NCI-H187 (cell line): ENCODE results near the gene RBPJ.
A peak's percentile ranks its signal among the peaks of the same experiment; 100 is the strongest.
"Not testable (repeated sequence)": the region's sequence is repeated elsewhere in the genome, so short reads cannot be mapped to it uniquely, and the experiment has no call there.

Experiments used
- DNase-seq, 2 experiments: peaks; one replicate each; lab custom pipeline; 2025; lab: John Stamatoyannopoulos, UW

The RBPJ gene

DNA sequence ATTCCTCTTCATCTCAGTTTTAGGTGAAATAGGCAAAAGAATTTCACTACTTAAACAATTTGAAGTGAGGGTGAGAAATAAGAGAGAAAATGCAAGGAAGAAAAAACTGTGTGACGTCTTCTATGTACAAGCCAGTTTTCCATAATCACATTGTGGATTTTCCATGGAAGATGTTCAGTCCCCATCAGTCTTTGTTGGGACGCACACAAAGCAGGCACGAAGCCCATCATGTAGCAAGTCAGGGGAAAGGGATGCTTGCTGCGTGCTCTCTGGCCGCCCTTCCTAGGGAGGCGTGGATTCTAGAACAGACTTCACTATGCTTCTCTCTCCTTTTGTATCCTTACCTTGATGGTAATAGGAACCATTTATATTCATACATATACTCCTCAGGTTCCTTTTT, 54.7 kb downstream of the RBPJ start:
- no peak for DNase-seq

- DNase-seq, result no peak
Observed at GRCh38 chr4:26377328-26378311, 56.8 kb downstream of the RBPJ start.

DNA sequence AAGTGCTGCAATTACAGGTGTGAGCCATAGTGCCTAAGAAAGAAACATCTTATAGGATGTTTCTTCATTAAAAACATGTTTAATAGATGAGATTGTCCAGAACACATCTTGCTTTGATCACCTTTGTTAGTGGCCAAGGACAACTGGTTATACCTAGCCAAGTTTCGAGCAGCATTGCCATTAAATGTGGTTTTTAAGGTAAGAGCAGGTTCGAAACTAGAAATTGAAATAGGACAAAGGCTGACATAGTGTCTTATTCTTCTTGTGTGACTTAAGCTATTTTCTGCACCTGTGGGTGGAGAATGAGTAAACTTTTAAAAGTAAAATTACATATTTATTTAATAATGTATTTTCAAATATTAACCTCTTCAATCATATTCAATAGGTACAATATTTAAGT, 59.0 kb downstream of the RBPJ start:
- DNase-seq, result no peak

DNA sequence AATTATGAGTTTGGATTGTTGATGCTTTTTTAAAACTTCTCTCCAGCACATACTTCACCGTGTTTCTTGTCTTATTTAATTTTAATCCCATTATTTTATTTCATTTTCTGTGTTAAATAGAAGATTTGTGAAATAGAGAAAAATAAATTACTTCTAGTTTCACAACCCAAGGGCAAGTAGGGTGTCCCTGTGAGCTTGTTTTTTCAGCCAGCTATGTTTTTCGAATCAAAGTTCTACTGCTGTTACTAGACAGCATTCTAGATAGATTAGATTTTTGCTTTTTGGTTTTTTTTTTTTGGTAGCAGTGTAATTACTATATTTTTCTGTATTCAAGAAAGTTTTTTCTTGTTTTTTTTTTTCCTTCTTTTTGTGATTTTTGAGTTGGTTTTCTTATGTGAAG, 59.9 kb downstream of the RBPJ start:
- DNase-seq, result no peak

- no peak for DNase-seq
Observed at GRCh38 chr4:26384380-26385057, 63.7 kb downstream of the RBPJ start.

- DNase-seq, result no peak
Observed at GRCh38 chr4:26385690-26386089, 64.9 kb downstream of the RBPJ start.

GRCh38 chr4:26386386-26386785, 65.6 kb downstream of the RBPJ start:
- DNase-seq, result no peak

GRCh38 chr4:26388671-26389070, 67.9 kb downstream of the RBPJ start:
- no peak for DNase-seq

DNA sequence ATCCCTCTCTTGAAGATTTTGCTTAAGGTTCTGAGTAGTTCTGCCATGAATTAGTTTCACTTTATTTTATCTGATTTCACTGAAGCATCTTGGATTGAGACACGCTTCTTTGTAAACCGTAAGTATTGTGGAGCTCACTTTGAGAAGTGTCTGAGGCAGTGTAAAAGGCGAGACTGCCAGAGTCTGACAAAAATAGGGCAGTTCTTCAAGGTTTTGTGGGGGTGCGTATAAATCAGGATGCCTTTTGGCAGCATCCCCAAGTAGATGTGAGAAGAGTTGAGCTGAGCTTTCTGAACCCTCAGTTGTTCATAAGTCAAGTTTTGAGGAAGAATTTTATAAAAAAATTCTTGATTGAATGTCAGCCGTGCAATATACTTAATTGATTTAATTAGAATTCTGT, 76.3 kb downstream of the RBPJ start:
- DNase-seq, result no peak

DNA sequence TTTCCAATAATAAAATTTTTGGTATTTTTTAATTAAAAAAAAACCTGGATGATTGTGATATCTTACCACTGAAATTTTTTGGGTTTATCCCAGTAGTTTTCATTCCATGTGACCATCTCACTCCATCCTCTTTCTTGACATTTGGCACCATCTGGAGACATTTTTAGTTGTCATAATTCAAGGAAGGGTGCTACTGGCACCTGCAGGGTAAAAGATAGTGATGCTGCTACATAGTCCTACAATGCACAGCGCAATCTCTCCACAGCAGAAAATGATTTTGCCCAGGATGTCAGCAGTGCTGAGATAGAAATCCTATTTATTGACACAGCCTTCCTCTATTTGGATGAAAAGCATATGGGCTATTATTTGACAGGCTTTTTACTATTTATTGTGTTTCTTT, 79.3 kb downstream of the RBPJ start:
- DNase-seq, result no peak

GRCh38 chr4:26402017-26402416, 81.2 kb downstream of the RBPJ start:
- DNase-seq, result not testable (repeated sequence)

GRCh38 chr4:26402458-26402857, 81.6 kb downstream of the RBPJ start:
- DNase-seq, result no peak

- no peak for DNase-seq
Observed at GRCh38 chr4:26404743-26405206, 84.0 kb downstream of the RBPJ start.

DNA sequence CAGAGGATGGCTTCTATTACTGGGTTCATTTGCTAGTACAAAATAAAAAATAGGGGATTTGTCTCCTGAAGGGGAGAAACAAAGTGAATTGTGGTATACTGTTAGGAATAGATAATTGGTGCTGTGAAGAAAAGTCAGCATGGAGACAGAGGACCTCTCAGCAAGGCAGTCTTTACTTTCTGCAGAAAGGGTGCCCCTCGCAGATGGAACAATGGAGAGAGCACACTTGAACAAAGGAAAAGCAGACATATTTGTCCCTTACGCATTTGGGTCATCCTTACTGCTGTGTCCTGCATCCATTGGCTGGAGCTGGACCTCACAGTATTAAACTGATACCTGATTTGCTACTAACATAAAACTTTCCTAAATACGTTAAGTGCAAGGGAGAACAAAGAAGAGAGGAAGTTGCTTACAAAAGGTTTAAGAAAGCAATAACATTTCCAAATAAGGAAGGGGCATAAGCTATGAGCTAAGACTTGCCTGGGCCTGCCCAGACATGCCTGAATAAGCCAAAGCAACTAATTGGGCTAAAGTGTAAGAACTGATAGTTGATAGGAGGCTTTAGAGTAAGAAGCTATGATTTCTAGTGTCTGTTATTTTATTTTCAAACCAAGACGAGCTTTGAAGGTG, 85.6 kb downstream of the RBPJ start:
- DNase-seq, result no peak

GRCh38 chr4:26407476-26407875, 86.7 kb downstream of the RBPJ start:
- DNase-seq, result no peak

DNA sequence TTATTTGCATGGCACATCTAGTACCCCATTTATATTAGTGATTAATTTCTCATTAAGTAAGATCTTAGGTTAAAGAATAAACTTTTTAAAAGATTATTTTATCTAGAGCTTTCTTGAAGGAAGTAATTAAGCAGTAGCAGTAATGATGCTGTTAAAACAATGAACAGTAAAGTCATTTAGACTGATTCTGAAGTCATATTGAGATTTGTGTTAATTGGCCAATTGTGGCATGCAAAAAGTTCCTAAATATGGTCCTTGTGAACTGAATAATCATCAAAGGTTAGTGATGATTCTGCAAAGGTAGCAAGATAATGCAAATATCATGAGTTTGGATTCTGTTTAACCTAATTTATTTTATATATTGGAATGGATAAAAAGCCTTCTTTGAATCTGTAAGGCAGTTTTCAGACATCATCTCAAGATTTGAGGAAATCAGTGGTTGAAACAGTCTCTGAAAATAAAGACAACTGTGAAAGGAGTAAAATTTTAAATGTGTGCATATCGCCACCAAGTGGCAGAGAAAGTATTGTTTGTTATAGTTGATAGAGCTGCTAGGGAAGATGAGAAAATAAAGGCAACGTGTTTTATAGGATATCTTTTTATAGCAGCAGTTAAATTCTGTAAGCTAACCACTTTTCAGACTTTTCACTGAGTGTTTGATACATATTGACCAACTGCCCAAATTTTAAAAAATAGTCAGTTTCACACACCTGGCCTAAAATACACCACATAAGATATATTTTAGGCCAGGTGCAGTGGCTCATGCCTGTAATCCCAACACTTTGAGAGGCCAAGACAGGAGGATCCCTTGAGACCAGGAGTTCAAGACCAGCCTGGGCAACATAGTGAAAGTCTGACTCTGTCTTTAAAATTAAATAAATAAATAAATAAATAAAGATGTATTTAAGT, 89.8 kb downstream of the RBPJ start:
- peak; percentile 17 to 22 for DNase-seq

DNA sequence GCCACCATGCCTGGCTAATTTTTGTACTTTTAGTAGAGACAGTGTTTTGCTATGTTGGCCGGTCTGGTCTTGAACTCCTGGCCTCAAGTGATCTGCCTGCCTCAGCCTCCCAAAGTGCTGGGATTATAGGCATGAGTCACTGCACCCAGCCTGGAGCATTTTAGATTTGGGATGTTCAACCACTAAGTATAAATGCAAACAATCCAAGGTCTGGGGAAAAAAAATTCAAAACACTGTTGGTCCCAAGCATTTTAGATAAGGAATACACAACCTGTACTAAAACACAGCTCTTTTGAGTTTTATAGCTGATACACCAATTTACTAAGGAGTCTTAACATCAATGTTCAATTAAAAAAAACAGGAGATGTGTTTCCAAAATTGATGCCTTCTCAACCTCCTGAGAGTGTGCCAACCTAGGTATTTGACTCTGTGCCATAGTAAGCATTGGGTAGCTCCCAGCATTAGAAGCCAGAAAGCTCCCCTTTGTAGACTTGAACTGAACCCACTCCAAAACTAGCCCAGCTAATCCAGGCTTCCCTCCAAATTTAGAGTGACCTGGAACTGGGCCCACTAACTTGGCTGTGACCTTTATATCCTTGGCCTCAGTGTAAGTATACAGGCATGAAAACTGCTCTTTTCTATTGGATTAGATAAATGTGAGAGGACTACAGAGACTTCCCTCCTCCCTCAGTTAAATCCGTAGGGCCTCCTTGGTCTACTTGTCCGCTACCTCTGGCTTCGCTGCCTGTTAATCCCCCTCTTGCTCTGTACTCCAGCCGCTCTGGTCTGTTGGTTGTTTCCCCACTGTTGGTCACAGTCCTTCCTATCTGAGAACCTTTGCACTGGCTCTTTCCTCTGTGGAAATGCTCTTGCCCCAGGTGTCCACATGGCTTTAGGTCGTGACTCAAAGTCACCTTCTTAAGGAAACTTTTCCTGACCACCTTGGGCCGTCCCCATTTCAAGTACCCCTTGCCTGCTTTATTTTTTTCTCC, 91.9 kb downstream of the RBPJ start:
- no peak for DNase-seq

DNA sequence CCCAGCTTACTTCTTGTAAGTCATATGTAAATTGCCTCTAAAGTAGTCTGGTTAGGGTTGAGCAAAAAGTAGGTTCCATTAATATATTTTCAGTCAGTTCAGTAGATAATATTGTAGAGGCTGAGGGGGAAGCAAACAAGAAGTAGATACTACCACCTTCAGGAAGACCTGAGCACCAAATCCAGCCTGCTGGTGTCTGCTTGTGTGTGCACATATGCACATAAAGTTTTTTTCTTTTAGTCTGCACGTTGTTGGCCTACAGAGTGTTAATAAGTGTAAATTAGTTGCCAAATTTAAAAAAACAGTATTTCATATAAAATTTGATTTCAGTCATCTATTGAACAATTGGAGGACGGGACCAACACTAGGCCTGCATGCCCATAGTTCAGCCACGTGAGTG, 92.8 kb downstream of the RBPJ start:
- DNase-seq, result no peak

- DNase-seq, result no peak
Observed at GRCh38 chr4:26418107-26418506, 97.3 kb downstream of the RBPJ start.

- no peak for DNase-seq
Observed at GRCh38 chr4:26418850-26419249, 98.0 kb downstream of the RBPJ start.
